C4-2B (cell line): ENCODE measurements around the gene URGCP.

Source experiments
- H3K27ac ChIP-seq: fragments of 450-650 bp; 2 replicates; pipeline ENCODE4 v1.5.1; 2017
- CTCF ChIP-seq: fragments of 450-650 bp; conservative IDR thresholded peaks from 2 replicates; pipeline ENCODE4 v1.5.1; 2017; ENCODE audit warnings: mild to moderate bottlenecking
- ZFX ChIP-seq: fragments of 450-650 bp; IDR thresholded peaks from 2 replicates; pipeline ENCODE4 v1.6.1; 2017

The URGCP gene

GRCh38 chr7:43888993-43889945 is 17.1 kb downstream of the URGCP start:
- TF ChIP-seq CTCF (no peak), ZFX (no peak)
- no peak overlapping the region for H3K27ac ChIP-seq

GRCh38 chr7:43884617-43885016 is 21.8 kb downstream of the URGCP start:
- TF ChIP-seq CTCF (no peak), ZFX (no peak)

GRCh38 chr7:43884209-43884608 is 22.2 kb downstream of the URGCP start:
- H3K27ac ChIP-seq = no peak overlapping the region
- TF ChIP-seq CTCF (no peak), ZFX (no peak)

More at GRCh38 chr7:43884617-43885016, 21.8 kb downstream of the URGCP start:
- no peak overlapping the region for H3K27ac ChIP-seq

GRCh38 chr7:43880596-43880995 is 25.8 kb downstream of the URGCP start:
- H3K27ac ChIP-seq = no peak overlapping the region
- TF ChIP-seq ZFX = no peak
- TF ChIP-seq CTCF = no peak

- TF ChIP-seq ZFX (no peak), CTCF (no peak)
- H3K27ac ChIP-seq = peak overlapping the region; percentile 27; the same call in 1 of the 2 replicates
These were observed 26.9 kb downstream of the URGCP start for GRCh38 chr7:43879477-43879876.

- TF ChIP-seq CTCF (no peak), ZFX (no peak)
- peak overlapping the region; percentile 27 for H3K27ac ChIP-seq
These were observed 27.5 kb downstream of the URGCP start for GRCh38 chr7:43878867-43879266.
